Activated CD8-positive, alpha-beta memory T cell treated with anti-CD3 and anti-CD28 coated beads for 36 hours (primary cell): ENCODE measurements around the gene RNPEP. TPM values are rescaled to one million over a fixed set of nuclear protein-coding genes. Genes with fewer than 3 reads are reported as not detected.
"Not testable (repeated sequence)": the region's sequence is repeated elsewhere in the genome, so short reads cannot be mapped to it uniquely, and the experiment has no call there.

Experiments used
- CTCF ChIA-PET: fragments of 350-600 bp; sonication (Branson Sonifier 250); formaldehyde crosslinking; loops from one replicate; lab custom pipeline; 2021; ENCODE audit warnings: antibody characterized with exemption; lab: Charles Lee
- POLR2A ChIA-PET: fragments of 350-600 bp; sonication (Branson Sonifier 250); formaldehyde crosslinking; loops from one replicate; lab custom pipeline; 2021; ENCODE audit warnings: antibody characterized with exemption; lab: Charles Lee
- total RNA-seq, 2 experiments: library from RNA; stranded (reverse); gene quantifications; one replicate each; pipeline ENCODE4 v1.2.3, GENCODE V29; 2021

RNPEP gene
- total RNA-seq = 10 to 100 TPM; 37.0 to 39.4 TPM

DNA sequence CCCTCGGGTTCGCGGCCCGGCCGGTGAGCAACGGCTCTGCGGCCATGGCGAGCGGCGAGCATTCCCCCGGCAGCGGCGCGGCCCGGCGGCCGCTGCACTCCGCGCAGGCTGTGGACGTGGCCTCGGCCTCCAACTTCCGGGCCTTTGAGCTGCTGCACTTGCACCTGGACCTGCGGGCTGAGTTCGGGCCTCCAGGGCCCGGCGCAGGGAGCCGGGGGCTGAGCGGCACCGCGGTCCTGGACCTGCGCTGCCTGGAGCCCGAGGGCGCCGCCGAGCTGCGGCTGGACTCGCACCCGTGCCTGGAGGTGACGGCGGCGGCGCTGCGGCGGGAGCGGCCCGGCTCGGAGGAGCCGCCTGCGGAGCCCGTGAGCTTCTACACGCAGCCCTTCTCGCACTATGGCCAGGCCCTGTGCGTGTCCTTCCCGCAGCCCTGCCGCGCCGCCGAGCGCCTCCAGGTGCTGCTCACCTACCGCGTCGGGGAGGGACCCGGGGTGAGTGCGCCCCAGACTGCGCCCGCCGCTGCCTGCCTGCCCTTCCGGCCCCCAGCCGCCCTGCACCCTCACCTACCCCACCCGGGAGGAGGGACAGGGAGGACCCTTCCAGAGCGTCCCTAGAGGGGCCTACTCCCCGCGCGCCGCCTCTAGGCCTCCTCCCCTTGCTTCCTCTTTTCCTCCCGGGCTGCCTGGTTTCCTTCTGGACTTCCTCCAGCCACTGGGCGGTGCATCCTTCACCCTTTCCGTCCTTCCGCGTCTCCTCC, at the start of gene RNPEP:
Gene RNPEP, plus strand, starts transcription at position 26 of the 757 bp plus-strand sequence. Its CDS starts 19 bp downstream, at position 45.
- CTCF ChIA-PET = interaction anchor here (0.9 to 3.5 kb wide), 4 partner anchors 16 to 87 kb away, joined by 3 to 12 read pairs (median 4); no protein-coding TSS in a partner anchor
- POLR2A ChIA-PET = interaction anchor here (0.8 to 1.9 kb wide), 3 partner anchors 10 to 28 kb away, joined by 3 to 5 read pairs (median 4); partner anchors contain the start of gene TIMM17A

GRCh38 chr1:201933840-201934430, 48.5 kb upstream of the RNPEP start:
- ChIA-PET POLR2A (no interaction called here), CTCF (no interaction called here)

DNA sequence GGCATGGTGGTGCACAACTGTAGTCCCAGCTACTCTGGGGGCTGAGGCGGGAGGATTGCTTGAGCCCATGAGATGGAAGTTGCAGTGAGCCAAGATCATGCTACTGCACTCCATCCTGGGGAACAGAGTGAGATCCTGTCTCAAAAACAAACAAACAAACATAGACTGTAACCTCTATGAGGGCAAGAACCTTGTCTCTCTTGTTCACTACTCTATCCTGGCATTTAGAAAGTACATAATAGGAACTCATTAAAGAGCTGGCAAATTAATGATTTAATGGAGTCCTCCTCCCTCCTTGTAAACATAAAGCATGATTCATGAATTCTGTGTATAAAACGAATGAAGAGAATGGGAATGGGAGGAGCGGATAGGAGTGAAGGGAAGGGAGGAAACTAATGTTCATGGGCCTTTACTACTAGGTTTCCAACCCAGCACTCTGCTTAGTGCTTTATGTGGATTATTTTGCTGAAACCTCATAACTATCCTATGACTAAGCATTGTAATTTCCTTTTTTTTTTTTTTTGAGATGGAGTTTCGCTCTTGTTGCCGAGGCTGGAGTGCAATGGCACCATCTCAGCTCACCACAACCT, 44.7 kb upstream of the RNPEP start:
- ChIA-PET POLR2A (no interaction called here), CTCF (interaction anchor here (0.6 to 1.5 kb wide), 2 partner anchors 34 to 42 kb away, joined by 3 to 5 read pairs; no protein-coding TSS in a partner anchor)

- ChIA-PET CTCF (interaction anchor here (1.5 kb wide), 1 partner anchor 43 kb away, joined by 5 read pairs; no protein-coding TSS in a partner anchor), POLR2A (no interaction called here)
Observed at GRCh38 chr1:201938440-201939035, 43.9 kb upstream of the RNPEP start.

DNA sequence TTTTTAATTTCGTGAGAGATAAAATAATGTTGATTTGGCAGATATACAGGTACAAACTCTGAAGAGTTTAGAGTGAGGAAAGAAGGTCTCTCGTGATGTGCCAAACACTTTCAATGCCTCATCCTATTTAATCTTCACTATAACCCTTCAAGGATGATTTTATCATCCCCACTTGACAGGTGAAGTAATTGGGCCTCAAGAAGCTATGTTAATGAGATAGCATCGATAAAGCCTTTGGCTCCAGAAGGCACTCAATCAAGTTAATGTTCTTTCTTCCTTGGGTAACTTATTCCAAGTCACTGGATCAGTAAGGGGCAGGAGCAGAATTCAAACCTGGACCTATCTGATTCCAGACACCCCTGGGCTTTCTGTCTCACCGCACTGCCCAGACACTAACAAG, 43.3 kb upstream of the RNPEP start:
- ChIA-PET CTCF (interaction anchor here (1.5 kb wide), 1 partner anchor 43 kb away, joined by 5 read pairs; no protein-coding TSS in a partner anchor), POLR2A (no interaction called here)

DNA sequence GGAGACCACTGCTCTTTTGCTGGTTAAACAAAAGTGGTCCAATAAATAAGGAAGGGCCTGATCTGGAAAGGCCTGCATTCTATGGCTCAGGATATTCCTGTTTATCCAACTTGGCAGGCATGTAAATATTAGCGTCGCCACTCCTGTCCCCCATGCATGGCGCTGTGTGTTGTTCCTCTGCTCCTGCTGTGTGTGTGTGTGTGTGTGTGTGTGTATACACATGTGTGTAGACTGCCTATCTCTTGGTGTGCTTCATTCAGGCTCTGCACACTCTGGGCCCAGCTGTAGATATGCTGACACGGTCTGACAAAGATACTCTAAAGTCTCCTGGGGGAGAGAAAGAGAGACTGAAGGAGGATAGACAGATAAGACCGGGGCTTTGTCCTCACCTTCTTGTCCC, 42.9 kb upstream of the RNPEP start:
- ChIA-PET POLR2A (no interaction called here), CTCF (interaction anchor here (0.6 to 0.7 kb wide), 2 partner anchors 74 to 253 kb away, joined by 3 read pairs; no protein-coding TSS in a partner anchor)

- CTCF ChIA-PET = interaction anchor here (0.7 kb wide), 1 partner anchor 73 kb away, joined by 3 read pairs; no protein-coding TSS in a partner anchor
- POLR2A ChIA-PET = not testable (repeated sequence)
Observed at GRCh38 chr1:201940316-201940715, 42.1 kb upstream of the RNPEP start.

DNA sequence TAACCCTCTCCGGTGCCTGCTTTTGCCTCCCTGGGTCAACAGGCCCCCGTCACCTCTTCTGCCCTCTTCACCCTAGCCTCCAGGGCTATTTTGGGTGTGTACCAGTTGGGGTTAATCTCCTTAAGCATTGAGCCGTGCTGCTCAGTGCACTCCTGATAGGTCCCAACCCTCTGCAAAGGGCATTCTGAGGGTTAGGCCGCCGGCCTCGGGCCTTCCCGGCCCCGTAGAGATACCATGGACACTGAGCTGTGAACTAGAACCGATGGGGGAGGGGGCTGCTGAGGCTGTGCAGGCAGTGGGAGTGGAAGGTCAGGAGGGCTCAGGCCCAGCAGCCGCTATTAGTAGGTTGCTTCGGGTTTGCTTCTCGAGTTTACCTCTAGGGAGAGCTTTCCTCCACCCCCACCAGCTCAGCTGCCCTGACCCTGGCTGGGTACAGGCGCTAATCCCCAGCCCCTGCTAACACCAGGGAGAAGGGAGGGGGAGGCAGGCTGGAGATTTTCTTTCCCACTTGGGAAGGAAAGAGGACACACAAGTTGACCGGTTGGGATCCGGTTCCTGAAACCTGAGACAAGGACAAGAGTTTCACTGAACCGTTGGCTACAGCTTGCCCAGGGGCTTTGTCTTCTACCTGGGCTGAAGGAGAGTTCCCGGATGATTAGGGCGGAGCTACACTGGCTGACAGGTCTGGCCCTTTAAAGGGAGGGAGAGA, 40.9 kb upstream of the RNPEP start:
- POLR2A ChIA-PET = no interaction called here
- CTCF ChIA-PET = no interaction called here

DNA sequence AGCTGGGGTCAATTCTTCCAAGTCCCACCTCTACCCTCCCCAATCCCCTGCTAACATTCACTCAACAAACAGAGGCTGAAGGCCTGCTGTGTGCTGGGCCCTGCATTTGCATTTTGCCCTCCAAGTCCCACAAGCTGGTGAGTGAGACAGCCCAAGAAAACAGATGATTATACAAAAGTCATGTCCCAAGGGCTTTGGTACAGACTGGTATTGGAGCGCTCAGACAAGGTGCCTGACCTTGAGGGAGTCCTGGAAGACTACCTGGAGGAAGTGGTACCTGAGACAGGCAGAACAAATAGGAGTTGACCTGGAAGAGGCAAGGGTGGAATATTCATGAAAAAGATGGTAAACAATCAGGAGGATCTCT, 40.3 kb upstream of the RNPEP start:
- POLR2A ChIA-PET = no interaction called here
- CTCF ChIA-PET = no interaction called here

GRCh38 chr1:201944002-201944401, 38.4 kb upstream of the RNPEP start:
- POLR2A ChIA-PET = no interaction called here
- CTCF ChIA-PET = interaction anchor here (0.6 kb wide), 1 partner anchor 187 kb away, joined by 4 read pairs; no protein-coding TSS in a partner anchor

DNA sequence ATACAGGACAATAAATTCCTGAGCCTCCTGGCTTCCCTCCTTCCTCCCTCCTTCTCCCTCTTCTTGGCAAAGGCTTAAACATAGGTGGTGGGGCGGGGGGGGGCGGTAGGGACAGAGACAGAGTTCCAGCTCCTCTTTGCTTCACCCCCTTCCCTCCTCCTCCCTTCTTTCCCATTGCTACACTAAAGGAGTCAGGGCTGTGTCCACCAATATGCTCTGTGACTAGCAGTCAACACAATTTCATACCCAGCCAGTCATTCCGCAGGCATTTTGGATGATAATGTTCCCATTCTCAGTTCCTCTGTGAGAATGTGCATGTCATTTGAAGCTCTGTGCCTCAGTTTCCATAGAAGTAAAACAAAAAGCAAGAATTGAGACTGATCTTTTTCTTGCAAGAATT, 37.8 kb upstream of the RNPEP start:
- CTCF ChIA-PET = interaction anchor here (0.6 kb wide), 1 partner anchor 187 kb away, joined by 4 read pairs; no protein-coding TSS in a partner anchor
- POLR2A ChIA-PET = no interaction called here

GRCh38 chr1:201945157-201945556, 37.3 kb upstream of the RNPEP start:
- POLR2A ChIA-PET = no interaction called here

GRCh38 chr1:201945863-201946223, 36.6 kb upstream of the RNPEP start:
- ChIA-PET CTCF (interaction anchor here (0.7 kb wide), 1 partner anchor 50 kb away, joined by 3 read pairs; no protein-coding TSS in a partner anchor), POLR2A (no interaction called here)

More at GRCh38 chr1:201945157-201945556, 37.3 kb upstream of the RNPEP start:
- CTCF ChIA-PET = interaction anchor here (0.7 kb wide), 1 partner anchor 49 kb away, joined by 3 read pairs; no protein-coding TSS in a partner anchor

DNA sequence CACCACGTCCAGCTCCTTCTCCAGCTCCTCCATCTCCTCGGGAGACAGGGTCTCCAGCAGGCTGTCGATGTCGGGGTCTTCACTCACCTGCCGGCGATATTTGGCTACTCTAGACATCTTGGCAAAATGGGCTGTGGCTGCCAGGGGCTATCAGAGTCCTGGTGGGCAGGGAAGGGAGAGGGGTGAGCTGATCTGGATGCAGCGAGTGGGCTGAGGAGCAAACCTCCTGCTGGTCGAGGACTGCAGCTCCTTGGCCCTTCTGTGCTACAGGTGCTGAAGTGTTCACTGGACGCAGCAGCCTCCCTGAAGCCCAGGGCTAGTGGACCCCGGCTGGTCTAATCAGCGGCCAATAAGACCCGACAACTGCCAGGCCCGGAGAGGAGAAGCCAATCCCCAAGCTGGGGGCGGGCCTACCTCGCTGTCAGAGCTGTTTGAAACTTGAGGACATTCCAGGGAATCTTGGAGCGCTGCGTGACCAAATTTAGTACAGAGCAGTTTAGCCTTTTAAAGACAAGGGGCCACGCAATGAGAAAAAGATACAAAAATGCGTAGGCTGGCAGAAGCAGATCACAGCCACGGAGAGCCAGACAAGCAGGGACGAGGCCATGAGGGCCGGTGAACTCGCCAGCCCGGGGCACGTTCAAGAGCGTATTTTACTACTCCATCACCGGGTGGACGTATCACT, 36.1 kb upstream of the RNPEP start, which contains the start of gene LMOD1:
Gene LMOD1, minus strand, starts transcription at position 325 of the 685 bp plus-strand sequence. Its CDS starts 208 bp downstream, at position 117.
- POLR2A ChIA-PET = no interaction called here
- CTCF ChIA-PET = no interaction called here

- ChIA-PET CTCF (no interaction called here), POLR2A (no interaction called here)
Observed at GRCh38 chr1:201947697-201948008, 34.8 kb upstream of the RNPEP start.

- POLR2A ChIA-PET = no interaction called here
Observed at GRCh38 chr1:201949491-201949890, 33.0 kb upstream of the RNPEP start.

GRCh38 chr1:201954263-201955008, 28.0 kb upstream of the RNPEP start:
- CTCF ChIA-PET = interaction anchor here (0.6 to 1.4 kb wide), 3 partner anchors 18 to 235 kb away, joined by 3 to 4 read pairs (median 3); no protein-coding TSS in a partner anchor

More at GRCh38 chr1:201949491-201949890, 33.0 kb upstream of the RNPEP start:
- CTCF ChIA-PET = no interaction called here

More at GRCh38 chr1:201954263-201955008, 28.0 kb upstream of the RNPEP start:
- POLR2A ChIA-PET = interaction anchor here (0.7 to 1.5 kb wide), 4 partner anchors 26 to 72 kb away, joined by 3 to 11 read pairs (median 6); no protein-coding TSS in a partner anchor
